HCT116 (cell line): ENCODE data around the gene INTS6. TPM values are rescaled to one million over a fixed set of nuclear protein-coding genes. Genes with fewer than 3 reads are reported as not detected.
"Not testable (repeated sequence)": the region's sequence is repeated elsewhere in the genome, so short reads cannot be mapped to it uniquely, and the experiment has no call there.

Experiments
- ATAC-seq: fragments of 200-7000 bp; cut with Tn5 transposase; 2 replicates; pipeline ENCODE4 v1.9.1; 2020; ENCODE audit warnings: mild to moderate bottlenecking, moderate library complexity
- BruUV-seq: library from RNA; stranded (reverse); fragments of 400-500 nt; replicated peaks from 2 replicates; lab custom pipeline; 2021; lab: Mats Ljungman, UMichigan
- CTCF ChIA-PET: fragments of 300-600 bp; sonication (Branson Sonifier 250); formaldehyde crosslinking; loops from one replicate; lab custom pipeline; 2021; ENCODE audit warnings: antibody characterized with exemption; lab: Charles Lee
- POLR2A ChIA-PET: fragments of 300-600, 350-600 bp; sonication (Branson Sonifier 250); formaldehyde crosslinking; loops from one replicate; lab custom pipeline; 2021; ENCODE audit warnings: antibody characterized with exemption; lab: Charles Lee
- RAD21 ChIA-PET, 2 experiments: fragments of 300-600 bp; sonication (Branson Sonifier 250); formaldehyde crosslinking; loops; one replicate each; lab custom pipeline; 2023; ENCODE audit warnings: low total read pairs in 2 of 2; ENCODE audit not compliant: uncharacterized antibody in 2 of 2, unreplicated experiment in 2 of 2, low non-redundant PET in 1 of 2; lab: Charles Lee
- DNase-seq: peaks from one replicate; pipeline ENCODE4 v3.0.0-alpha.2; 2010; ENCODE audit warnings: low read depth, low spot score
- H2AFZ ChIP-seq: fragments of 200-600 bp; shearing (Covaris generic), sonication (generic); 2 replicates; pipeline ENCODE4 v1.6.1; 2017; ENCODE audit warnings: low read depth, mixed run types, mixed read lengths, antibody characterized with exemption, low read length; ENCODE audit not compliant: poor library complexity, severe bottlenecking
- H3K27ac ChIP-seq: 2 replicates; pipeline ENCODE4 v1.5.1; 2012; ENCODE audit warnings: low read depth, low read length
- H3K27me3 ChIP-seq: fragments of 200-600 bp; sonication (generic); 2 replicates; pipeline ENCODE4 v1.6.1; 2016; ENCODE audit warnings: mixed run types, low read length, mixed read lengths; ENCODE audit not compliant: insufficient read depth
- H3K36me3 ChIP-seq, 2 experiments: fragments of 200-500 bp in 1 of 2; fragments of 200-600 bp in 1 of 2; sonication (Bioruptor generic) in 1 of 2; sonication (generic) in 1 of 2; 2 replicates each; pipeline versions ENCODE4 v1.5.1 to v1.6.1; 2014 to 2016; ENCODE audit warnings: low read length in 2 of 2, inconsistent platforms in 1 of 2, mixed read lengths in 1 of 2, mixed run types in 1 of 2; ENCODE audit not compliant: insufficient read depth in 2 of 2, control insufficient read depth in 1 of 2
- H3K4me1 ChIP-seq, 2 experiments: fragments of 200-600 bp in 1 of 2; sonication (generic) in 1 of 2; 2 replicates each; pipeline versions ENCODE4 v1.5.1 to v1.6.1; 2012 to 2017; ENCODE audit warnings: low read length in 2 of 2, inconsistent platforms in 1 of 2, mild to moderate bottlenecking in 1 of 2, mixed read lengths in 1 of 2, mixed run types in 1 of 2, moderate library complexity in 1 of 2; ENCODE audit not compliant: insufficient read depth in 2 of 2, control insufficient read depth in 1 of 2
- H3K4me2 ChIP-seq: fragments of 200-600 bp; sonication (generic); 2 replicates; pipeline ENCODE4 v1.6.1; 2017; ENCODE audit warnings: mixed run types, low read length, mixed read lengths
- H3K4me3 ChIP-seq, 2 experiments: fragments of 200-600 bp in 1 of 2; sonication (generic) in 1 of 2; replicated peaks in 1 of 2; 2 replicates each; pipeline ENCODE4 v1.5.1; 2011 to 2016; ENCODE audit warnings: low read length in 2 of 2, control low read depth in 1 of 2, low read depth in 1 of 2, mild to moderate bottlenecking in 1 of 2, mixed read lengths in 1 of 2, mixed run types in 1 of 2
- H3K79me2 ChIP-seq: fragments of 200-600 bp; sonication (generic); 2 replicates; pipeline ENCODE4 v1.6.1; 2017; ENCODE audit warnings: mild to moderate bottlenecking, mixed run types, low read length, moderate library complexity, mixed read lengths; ENCODE audit not compliant: insufficient read depth
- H3K9ac ChIP-seq: fragments of 200-600 bp; sonication (generic); 2 replicates; pipeline ENCODE4 v1.6.1; 2016; ENCODE audit warnings: low read length, mixed read lengths
- H3K9me2 ChIP-seq: fragments of 200-600 bp; sonication (generic), shearing (Covaris generic); 2 replicates; pipeline ENCODE4 v1.6.1; 2017; ENCODE audit warnings: mixed run types, mild to moderate bottlenecking, moderate library complexity; ENCODE audit not compliant: insufficient read depth
- H3K9me3 ChIP-seq, 2 experiments: fragments of 200-500 bp in 1 of 2; fragments of 200-600 bp in 1 of 2; sonication (Bioruptor generic) in 1 of 2; sonication (generic) in 1 of 2; 2 replicates each; pipeline ENCODE4 v1.6.1; 2014 to 2017; ENCODE audit warnings: low read length in 2 of 2, mixed read lengths in 2 of 2, inconsistent platforms in 1 of 2, low read depth in 1 of 2, mild to moderate bottlenecking in 1 of 2, mixed run types in 1 of 2, moderate library complexity in 1 of 2; ENCODE audit not compliant: control insufficient read depth in 1 of 2, insufficient read depth in 1 of 2
- H4K20me1 ChIP-seq: fragments of 200-600 bp; sonication (generic), shearing (Covaris generic); 2 replicates; pipeline ENCODE4 v1.6.1; 2017; ENCODE audit warnings: mixed run types, mild to moderate bottlenecking, moderate library complexity; ENCODE audit not compliant: insufficient read depth
- CBX3 ChIP-seq: IDR thresholded peaks from 2 replicates; pipeline ENCODE4 v1.6.1; 2012; ENCODE audit warnings: low read depth
- ELF1 ChIP-seq: IDR thresholded peaks from 2 replicates; pipeline ENCODE4 v1.6.1; 2012; ENCODE audit warnings: low read depth, borderline replicate concordance
- EZH2 ChIP-seq: fragments of 200-600 bp; sonication (generic); IDR thresholded peaks from 2 replicates; pipeline ENCODE4 v1.6.1; 2017; ENCODE audit warnings: antibody characterized with exemption, mixed run types
- EZH2phosphoT487 ChIP-seq: fragments of 200-600 bp; IDR thresholded peaks from 2 replicates; pipeline ENCODE4 v1.6.1; 2018; ENCODE audit warnings: antibody characterized with exemption, borderline replicate concordance
- JUND ChIP-seq: IDR thresholded peaks from 2 replicates; pipeline ENCODE4 v1.6.1; 2012
- POLR2AphosphoS5 ChIP-seq: IDR thresholded peaks from 2 replicates; pipeline ENCODE4 v1.6.1; 2011; ENCODE audit warnings: mild to moderate bottlenecking, low read depth, low read length, moderate library complexity
- RAD21 ChIP-seq: IDR thresholded peaks from 2 replicates; pipeline ENCODE4 v1.6.1; 2012; ENCODE audit warnings: low read depth, mild to moderate bottlenecking
- SIN3A ChIP-seq: IDR thresholded peaks from 2 replicates; pipeline ENCODE4 v1.6.1; 2012; ENCODE audit warnings: low read depth
- SP1 ChIP-seq: IDR thresholded peaks from 2 replicates; pipeline ENCODE4 v1.6.1; 2012; ENCODE audit warnings: low read depth
- TCF7L2 ChIP-seq: IDR thresholded peaks from 2 replicates; pipeline ENCODE4 v1.7.0; 2011; ENCODE audit warnings: borderline replicate concordance, inconsistent platforms; ENCODE audit not compliant: insufficient read depth, insufficient read length; ENCODE audit errors: extremely low read depth
- YY1 ChIP-seq: IDR thresholded peaks from 2 replicates; pipeline ENCODE4 v1.6.1; 2011; ENCODE audit warnings: low read length, low read depth, moderate library complexity, mild to moderate bottlenecking; ENCODE audit not compliant: insufficient replicate concordance; ENCODE audit errors: extremely low read depth
- ZFX ChIP-seq: fragments of 450-650 bp; IDR thresholded peaks from 2 replicates; pipeline ENCODE4 v1.6.1; 2017
- intact Hi-C: fragments of 100-400 bp; cut with micrococcal nuclease; formaldehyde crosslinking; loops from 2 replicates; pipeline ENCODE4 v1.10.0; 2022
- total RNA-seq: library from RNA; stranded (reverse); gene quantifications from one replicate; pipeline ENCODE4 v1.2.1, GENCODE V29; 2021; ENCODE audit not compliant: unreplicated experiment
- TF ChIP-seq, protein P1 (sequence below): IDR thresholded peaks from 2 replicates; pipeline ENCODE4 v1.6.1; 2012; ENCODE audit warnings: low read depth
- TF ChIP-seq, protein P2 (sequence below), 3 experiments: fragments of 200-600 bp in 1 of 3; sonication (generic) in 1 of 3; IDR thresholded peaks in 2 of 3; conservative IDR thresholded peaks in 1 of 3; 2 replicates each; pipeline ENCODE4 v1.5.1; 2012 to 2017; ENCODE audit warnings: low read depth in 2 of 3, low read length in 2 of 3, antibody characterized with exemption in 1 of 3, borderline replicate concordance in 1 of 3, control low read depth in 1 of 3, mild to moderate bottlenecking in 1 of 3, mixed read lengths in 1 of 3, mixed run types in 1 of 3, moderate library complexity in 1 of 3; ENCODE audit not compliant: insufficient read depth in 1 of 3
- TF ChIP-seq, protein P3 (sequence below): IDR thresholded peaks from 2 replicates; pipeline ENCODE4 v1.6.1; 2012

The INTS6 gene
- total RNA-seq, 1 experiment from 2014 or later: 44.7 TPM

DNA sequence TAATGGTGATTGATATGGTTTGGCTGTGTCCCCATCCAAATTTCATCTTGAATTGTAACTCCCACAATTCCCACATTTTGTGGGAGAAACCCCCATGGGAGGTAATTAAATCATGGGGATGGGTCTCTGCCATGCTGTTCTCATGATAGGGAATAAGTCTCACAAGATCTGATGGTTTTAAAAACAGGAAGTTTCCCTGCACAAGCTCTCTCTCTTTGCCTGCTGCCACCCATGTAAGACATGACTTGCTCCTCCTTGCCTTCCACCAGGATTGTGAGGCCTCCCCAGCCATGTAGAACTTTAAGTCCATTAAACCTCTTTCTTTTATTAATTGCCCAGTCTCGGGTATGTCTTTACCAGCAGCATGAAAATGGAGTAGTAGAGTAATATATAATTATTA lies 37.5 kb downstream of the INTS6 start:
- H3K4me2 ChIP-seq, H3K9me2 ChIP-seq, H3K4me3 ChIP-seq, POLR2A ChIA-PET, intact Hi-C loops, H2AFZ ChIP-seq, DNase-seq, H3K27me3 ChIP-seq, BruUV-seq, CTCF ChIA-PET, H3K9me3 ChIP-seq, H3K27ac ChIP-seq, ATAC-seq, RAD21 ChIA-PET, H3K4me1 ChIP-seq, H3K9ac ChIP-seq: not testable (repeated sequence)
- Histone ChIP-seq H4K20me1 (peaks cover 19% of the 10 kb centered on the region; the same call in 1 of the 2 replicates), H3K79me2 (peaks cover 83% of the 10 kb centered on the region), H3K36me3 (peaks cover 0 to 17% of the 10 kb centered on the region in 2 experiments; a peak in 2 of 4 replicates)

DNA sequence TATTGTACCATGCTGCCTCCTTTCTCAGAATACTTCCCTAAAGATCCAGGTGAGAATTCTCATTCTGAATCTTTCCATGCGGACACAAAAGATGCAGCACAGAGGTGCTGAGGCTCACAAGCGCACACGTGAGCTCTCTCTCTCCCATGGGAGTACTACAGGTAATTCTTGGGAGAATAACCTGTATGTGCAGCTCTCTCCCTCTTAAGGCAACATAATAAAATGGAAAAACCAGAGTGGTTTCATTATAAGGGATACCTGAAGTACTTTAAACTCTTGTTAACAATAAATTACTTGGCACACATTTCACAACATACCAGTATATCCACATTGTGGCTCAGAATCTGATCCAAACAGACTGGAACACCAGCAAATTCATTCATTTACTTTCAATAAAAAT lies 40.4 kb downstream of the INTS6 start:
- Histone ChIP-seq H3K4me1 (no peaks in the 10 kb centered on the region), H3K9me2 (no peaks in the 10 kb centered on the region), H3K9me3 (no peaks in the 10 kb centered on the region; a peak in 1 of 4 replicates), H3K27ac (no peak overlapping the region), H3K4me3 (no peak overlapping the region), H4K20me1 (0 out of 2 replicates have a peak, but pooled peaks cover 6% of the 10 kb centered on the region), H3K4me2 (no peak overlapping the region), H3K79me2 (peaks cover 82% of the 10 kb centered on the region), H3K36me3 (peaks cover 0 to 15% of the 10 kb centered on the region in 2 experiments; a peak in 1 of 4 replicates), H2AFZ (no peak overlapping the region), H3K27me3 (no peaks in the 10 kb centered on the region), H3K9ac (no peak overlapping the region)
- ATAC-seq (no peak), DNase-seq (no peak)
- ChIA-PET RAD21 (no interaction called here), POLR2A (no interaction called here), CTCF (no interaction called here)
- no TSS peak for BruUV-seq
- intact Hi-C loops: no loop called here
- TF ChIP-seq EZH2 (no peak), ZFX (no peak), CBX3 (no peak), JUND (no peak), POLR2AphosphoS5 (no peak), TCF7L2 (no peak), ELF1 (no peak), YY1 (no peak), SIN3A (no peak), EZH2phosphoT487 (no peak), SP1 (no peak), RAD21 (no peak)
- TF ChIP-seq, protein P1, sequence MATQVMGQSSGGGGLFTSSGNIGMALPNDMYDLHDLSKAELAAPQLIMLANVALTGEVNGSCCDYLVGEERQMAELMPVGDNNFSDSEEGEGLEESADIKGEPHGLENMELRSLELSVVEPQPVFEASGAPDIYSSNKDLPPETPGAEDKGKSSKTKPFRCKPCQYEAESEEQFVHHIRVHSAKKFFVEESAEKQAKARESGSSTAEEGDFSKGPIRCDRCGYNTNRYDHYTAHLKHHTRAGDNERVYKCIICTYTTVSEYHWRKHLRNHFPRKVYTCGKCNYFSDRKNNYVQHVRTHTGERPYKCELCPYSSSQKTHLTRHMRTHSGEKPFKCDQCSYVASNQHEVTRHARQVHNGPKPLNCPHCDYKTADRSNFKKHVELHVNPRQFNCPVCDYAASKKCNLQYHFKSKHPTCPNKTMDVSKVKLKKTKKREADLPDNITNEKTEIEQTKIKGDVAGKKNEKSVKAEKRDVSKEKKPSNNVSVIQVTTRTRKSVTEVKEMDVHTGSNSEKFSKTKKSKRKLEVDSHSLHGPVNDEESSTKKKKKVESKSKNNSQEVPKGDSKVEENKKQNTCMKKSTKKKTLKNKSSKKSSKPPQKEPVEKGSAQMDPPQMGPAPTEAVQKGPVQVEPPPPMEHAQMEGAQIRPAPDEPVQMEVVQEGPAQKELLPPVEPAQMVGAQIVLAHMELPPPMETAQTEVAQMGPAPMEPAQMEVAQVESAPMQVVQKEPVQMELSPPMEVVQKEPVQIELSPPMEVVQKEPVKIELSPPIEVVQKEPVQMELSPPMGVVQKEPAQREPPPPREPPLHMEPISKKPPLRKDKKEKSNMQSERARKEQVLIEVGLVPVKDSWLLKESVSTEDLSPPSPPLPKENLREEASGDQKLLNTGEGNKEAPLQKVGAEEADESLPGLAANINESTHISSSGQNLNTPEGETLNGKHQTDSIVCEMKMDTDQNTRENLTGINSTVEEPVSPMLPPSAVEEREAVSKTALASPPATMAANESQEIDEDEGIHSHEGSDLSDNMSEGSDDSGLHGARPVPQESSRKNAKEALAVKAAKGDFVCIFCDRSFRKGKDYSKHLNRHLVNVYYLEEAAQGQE: no peak
- TF ChIP-seq, protein P2, sequence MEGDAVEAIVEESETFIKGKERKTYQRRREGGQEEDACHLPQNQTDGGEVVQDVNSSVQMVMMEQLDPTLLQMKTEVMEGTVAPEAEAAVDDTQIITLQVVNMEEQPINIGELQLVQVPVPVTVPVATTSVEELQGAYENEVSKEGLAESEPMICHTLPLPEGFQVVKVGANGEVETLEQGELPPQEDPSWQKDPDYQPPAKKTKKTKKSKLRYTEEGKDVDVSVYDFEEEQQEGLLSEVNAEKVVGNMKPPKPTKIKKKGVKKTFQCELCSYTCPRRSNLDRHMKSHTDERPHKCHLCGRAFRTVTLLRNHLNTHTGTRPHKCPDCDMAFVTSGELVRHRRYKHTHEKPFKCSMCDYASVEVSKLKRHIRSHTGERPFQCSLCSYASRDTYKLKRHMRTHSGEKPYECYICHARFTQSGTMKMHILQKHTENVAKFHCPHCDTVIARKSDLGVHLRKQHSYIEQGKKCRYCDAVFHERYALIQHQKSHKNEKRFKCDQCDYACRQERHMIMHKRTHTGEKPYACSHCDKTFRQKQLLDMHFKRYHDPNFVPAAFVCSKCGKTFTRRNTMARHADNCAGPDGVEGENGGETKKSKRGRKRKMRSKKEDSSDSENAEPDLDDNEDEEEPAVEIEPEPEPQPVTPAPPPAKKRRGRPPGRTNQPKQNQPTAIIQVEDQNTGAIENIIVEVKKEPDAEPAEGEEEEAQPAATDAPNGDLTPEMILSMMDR (IDR thresholded peaks at IDR 0.05 in 2 of 3, conservative IDR thresholded peaks at IDR 0.05 in 1 of 3; ENCODE audit: borderline replicate concordance in 1 of 3, insufficient read depth in 1 of 3, low read depth in 2 of 3, low read length in 2 of 3): no peak
- TF ChIP-seq, protein P3, sequence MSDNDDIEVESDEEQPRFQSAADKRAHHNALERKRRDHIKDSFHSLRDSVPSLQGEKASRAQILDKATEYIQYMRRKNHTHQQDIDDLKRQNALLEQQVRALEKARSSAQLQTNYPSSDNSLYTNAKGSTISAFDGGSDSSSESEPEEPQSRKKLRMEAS: no peak
